Motor neuron (in vitro differentiated cells): ENCODE results near the gene MPHOSPH8. TPM values are rescaled to one million over a fixed set of nuclear protein-coding genes. Genes with fewer than 3 reads are reported as not detected.
"Not testable (repeated sequence)": the region's sequence is repeated elsewhere in the genome, so short reads cannot be mapped to it uniquely, and the experiment has no call there.

Experiments
- ATAC-seq, 8 experiments: fragments of 200-7000 bp; cut with Tn5 transposase; replicated peaks in 6 of 8; 2 replicates each; pipeline ENCODE4 v1.8.0; 2021; ENCODE audit warnings: mild to moderate bottlenecking in 8 of 8, moderate library complexity in 8 of 8
- H3K27ac ChIP-seq, 2 donors: fragments of 250-450 bp; sonication (Bioruptor Pico); 2 replicates each; pipeline ENCODE4 v1.9.0; 2021; ENCODE audit warnings: antibody characterized with exemption in 2 of 2, mild to moderate bottlenecking in 2 of 2, moderate library complexity in 1 of 2
- H3K4me1 ChIP-seq, 2 donors: fragments of 250-450 bp; sonication (Bioruptor Pico); replicated peaks in 1 of 2; 2 replicates each; pipeline ENCODE4 v1.6.1; 2021; ENCODE audit warnings: antibody characterized with exemption in 2 of 2, mild to moderate bottlenecking in 2 of 2, moderate library complexity in 1 of 2
- H3K4me3 ChIP-seq, 5 donors: fragments of 250-450 bp; sonication (Bioruptor Pico); 2 replicates each; pipeline ENCODE4 v1.9.0; 2021; ENCODE audit warnings: antibody characterized with exemption in 5 of 5, mild to moderate bottlenecking in 5 of 5, moderate library complexity in 4 of 5
- WGBS, 10 experiments: fragments of 450-650 bp; shearing (Covaris generic); methylation state at CpG; one replicate each; pipeline ENCODE4 v1.0.0; 2022; 5-methylcytosine and 5-hydroxymethylcytosine counted together
- in situ Hi-C, 9 experiments: fragments of 400-800 bp; cut with MboI; loops; one replicate each; pipeline ENCODE4 v1.15.0; 2021; ENCODE audit warnings: low sequenced_read_pairs in 9 of 9, low pct_unique_long_range_greater_than_20kb in 2 of 9; ENCODE audit not compliant: unreplicated experiment in 9 of 9
- total RNA-seq, 8 experiments: library from RNA; unstranded; fragments of 300-600 nt; gene quantifications; 2 replicates each; pipeline versions ENCODE4 v1.2.3 to v1.2.4, GENCODE V29; 2022

The MPHOSPH8 gene
- total RNA-seq, 8 experiments from 2014 or later = 27.5 to 58.6 (median 34.8) TPM

- in situ Hi-C loops, H3K4me1 ChIP-seq, ATAC-seq, H3K4me3 ChIP-seq, H3K27ac ChIP-seq: not testable (repeated sequence)
- WGBS, 10 experiments = 94 to 100% (median 100%) methylated on average over 1 of the region's 1 CpG; no CpG with 5 or more reads in 4 of the 10 experiments
These were observed 75.6 kb downstream of the MPHOSPH8 start for GRCh38 chr13:19709039-19709438.

- H3K27ac ChIP-seq, in situ Hi-C loops, H3K4me3 ChIP-seq, H3K4me1 ChIP-seq: not testable (repeated sequence)
- peak in 1 of 8 experiments; percentile 74 for ATAC-seq
These were observed 76.3 kb downstream of the MPHOSPH8 start for GRCh38 chr13:19709782-19710181.

GRCh38 chr13:19713186-19713965, 79.9 kb downstream of the MPHOSPH8 start:
- WGBS, 10 experiments = 33 to 96% (median 76%) methylated on average over 2 to 10 of the region's 10 CpGs
- peak in 2 of 8 experiments; percentile 23 to 39 for ATAC-seq
- Histone ChIP-seq H3K27ac (no peak overlapping the region), H3K4me3 (no peak overlapping the region), H3K4me1 (no peaks in the 10 kb centered on the region)
- in situ Hi-C loops = no loop called here

- 76 to 100% (median 95%) methylated on average over 1 to 2 of the region's 2 CpGs; no CpG with 5 or more reads in 1 of the 10 experiments for WGBS, 10 experiments
- no peaks in the 10 kb centered on the region for H3K4me1 ChIP-seq
- H3K4me3 ChIP-seq = no peak overlapping the region
- no peak for ATAC-seq
- in situ Hi-C loops = no loop called here
- H3K27ac ChIP-seq = no peak overlapping the region
These were observed 86.6 kb downstream of the MPHOSPH8 start for GRCh38 chr13:19720039-19720438.

Other genes with a start within 250 kb of the MPHOSPH8 start
- gene TPTE2, start 72.1 kb upstream of the MPHOSPH8 start, total RNA-seq = under 1 TPM in 2 of 8 experiments, not detected in 6; 0.13 to 0.58 TPM
- gene PSPC1, start 149.3 kb downstream of the MPHOSPH8 start, total RNA-seq = 100 to 1,000 TPM in 1 of 8 experiments, 10 to 100 TPM in 7; 46.0 to 103 (median 49.2) TPM
- gene ZMYM5, start 230.0 kb downstream of the MPHOSPH8 start, total RNA-seq = 10 to 100 TPM; 11.3 to 20.8 (median 14.0) TPM